Measurements from ENCODE around the gene GRIK5. TPM values are rescaled to one million over a fixed set of nuclear protein-coding genes. Genes with fewer than 3 reads are reported as not detected.
A peak's percentile ranks its signal among the peaks of the same experiment; 100 is the strongest.

Gene GRIK5
- total and polyA plus RNA-seq, 9 donors: 1.3 to 5.8 (median 3.2) TPM

- H3K9me3 ChIP-seq (replicated peaks; ENCODE audit: control insufficient read depth, low read depth, low read length): no peaks in the 10 kb centered on the region
- no peak overlapping the region for H3K4me3 ChIP-seq (ENCODE audit: low read length)
- 57% methylated on average over 5 of the region's 8 CpGs for WGBS (ENCODE audit: insufficient coverage)
- no peaks in the 10 kb centered on the region for H3K4me1 ChIP-seq (ENCODE audit: control insufficient read depth, insufficient read depth, low read length)
- no peak overlapping the region for H3K27ac ChIP-seq (ENCODE audit: low read length)
- no peak for DNase-seq
- H3K36me3 ChIP-seq (ENCODE audit: control insufficient read depth, insufficient read depth, low read length): no peaks in the 10 kb centered on the region
- no peaks in the 10 kb centered on the region for H3K27me3 ChIP-seq (ENCODE audit: control insufficient read depth, insufficient read depth, low read length)
Measured at GRCh38 chr19:41974652-41975051, 95.4 kb downstream of the GRIK5 start.

- Histone ChIP-seq H3K27ac (ENCODE audit: low read length) (no peak overlapping the region), H3K27me3 (ENCODE audit: control insufficient read depth, insufficient read depth, low read length) (peaks cover 3% of the 10 kb centered on the region), H3K4me1 (ENCODE audit: control insufficient read depth, insufficient read depth, low read length) (no peaks in the 10 kb centered on the region), H3K9me3 (replicated peaks; ENCODE audit: control insufficient read depth, low read depth, low read length) (no peaks in the 10 kb centered on the region), H3K36me3 (ENCODE audit: control insufficient read depth, insufficient read depth, low read length) (no peaks in the 10 kb centered on the region), H3K4me3 (ENCODE audit: low read length) (no peak overlapping the region)
- no peak for DNase-seq
- 79% methylated on average over 4 of the region's 11 CpGs for WGBS (ENCODE audit: insufficient coverage)
Measured at GRCh38 chr19:41971363-41971762, 98.6 kb downstream of the GRIK5 start.

DNA sequence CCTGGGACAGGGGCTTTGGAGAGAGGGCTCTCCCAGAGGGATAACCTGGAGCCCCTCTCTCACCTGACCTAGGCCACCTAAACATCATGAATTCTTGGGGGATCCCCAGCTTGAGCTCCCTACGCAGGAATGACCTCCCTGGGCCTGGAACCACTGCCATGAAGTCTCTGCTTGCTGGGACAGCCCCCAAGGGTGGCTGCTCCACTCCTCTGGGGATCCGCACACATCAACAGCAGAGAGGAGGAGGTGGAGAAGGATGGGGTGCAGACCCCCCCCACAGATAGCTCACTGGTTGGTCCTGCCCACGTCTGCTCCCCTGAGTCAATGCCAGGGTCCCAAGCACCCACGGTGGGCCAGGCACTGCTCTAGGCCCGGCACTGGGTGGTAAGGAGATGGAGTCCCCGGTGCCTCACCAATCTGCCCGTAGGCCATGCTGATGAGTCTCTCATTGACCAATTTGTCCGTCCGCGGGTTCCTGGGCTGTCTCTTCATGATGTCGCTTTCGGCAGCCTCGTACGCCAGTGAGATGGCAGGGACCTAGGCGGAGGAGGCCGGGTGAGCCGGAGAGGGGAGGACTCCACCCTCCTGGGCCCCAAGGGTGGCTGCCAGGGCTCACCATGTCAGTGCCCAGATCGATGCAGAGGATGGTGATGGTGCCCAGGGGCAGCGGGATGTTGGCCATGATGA is 100.1 kb downstream of the GRIK5 start:
- Histone ChIP-seq H3K27me3 (ENCODE audit: control insufficient read depth, insufficient read depth, low read length) (peaks cover 3% of the 10 kb centered on the region), H3K4me3 (ENCODE audit: low read length) (no peak overlapping the region), H3K4me1 (ENCODE audit: control insufficient read depth, insufficient read depth, low read length) (no peaks in the 10 kb centered on the region), H3K36me3 (ENCODE audit: control insufficient read depth, insufficient read depth, low read length) (no peaks in the 10 kb centered on the region), H3K27ac (ENCODE audit: low read length) (no peak overlapping the region), H3K9me3 (replicated peaks; ENCODE audit: control insufficient read depth, low read depth, low read length) (no peaks in the 10 kb centered on the region)
- 90% methylated on average over 18 of the region's 19 CpGs for WGBS (ENCODE audit: insufficient coverage)
- no peak for DNase-seq

GRCh38 chr19:41968751-41969595 is 101.0 kb downstream of the GRIK5 start:
- 71% methylated on average over 18 of the region's 28 CpGs for WGBS (ENCODE audit: insufficient coverage)
- no peak overlapping the region for H3K4me3 ChIP-seq (ENCODE audit: low read length)
- H3K27me3 ChIP-seq (ENCODE audit: control insufficient read depth, insufficient read depth, low read length): peaks cover 3% of the 10 kb centered on the region
- no peak for DNase-seq
- no peaks in the 10 kb centered on the region for H3K4me1 ChIP-seq (ENCODE audit: control insufficient read depth, insufficient read depth, low read length)
- H3K9me3 ChIP-seq (replicated peaks; ENCODE audit: control insufficient read depth, low read depth, low read length): no peaks in the 10 kb centered on the region
- H3K27ac ChIP-seq (ENCODE audit: low read length): no peak overlapping the region
- H3K36me3 ChIP-seq (ENCODE audit: control insufficient read depth, insufficient read depth, low read length): no peaks in the 10 kb centered on the region

GRCh38 chr19:41967054-41967783 is 102.8 kb downstream of the GRIK5 start:
- H3K27me3 ChIP-seq (ENCODE audit: control insufficient read depth, insufficient read depth, low read length): peaks cover 3% of the 10 kb centered on the region
- WGBS (ENCODE audit: insufficient coverage): 67% methylated on average over 26 of the region's 26 CpGs
- no peak for DNase-seq

GRCh38 chr19:41965106-41965505 is 104.9 kb downstream of the GRIK5 start:
- peaks cover 3% of the 10 kb centered on the region for H3K27me3 ChIP-seq (ENCODE audit: control insufficient read depth, insufficient read depth, low read length)
- H3K9me3 ChIP-seq (replicated peaks; ENCODE audit: control insufficient read depth, low read depth, low read length): no peaks in the 10 kb centered on the region
- no peak overlapping the region for H3K4me3 ChIP-seq (ENCODE audit: low read length)
- no peak overlapping the region for H3K27ac ChIP-seq (ENCODE audit: low read length)
- WGBS (ENCODE audit: insufficient coverage): 52% methylated on average over 5 of the region's 5 CpGs
- DNase-seq: no peak
- H3K4me1 ChIP-seq (ENCODE audit: control insufficient read depth, insufficient read depth, low read length): no peaks in the 10 kb centered on the region
- H3K36me3 ChIP-seq (ENCODE audit: control insufficient read depth, insufficient read depth, low read length): no peaks in the 10 kb centered on the region

More at GRCh38 chr19:41967054-41967783, 102.8 kb downstream of the GRIK5 start:
- H3K9me3 ChIP-seq (replicated peaks; ENCODE audit: control insufficient read depth, low read depth, low read length): no peaks in the 10 kb centered on the region
- no peak overlapping the region for H3K4me3 ChIP-seq (ENCODE audit: low read length)
- H3K4me1 ChIP-seq (ENCODE audit: control insufficient read depth, insufficient read depth, low read length): no peaks in the 10 kb centered on the region
- H3K36me3 ChIP-seq (ENCODE audit: control insufficient read depth, insufficient read depth, low read length): no peaks in the 10 kb centered on the region
- H3K27ac ChIP-seq (ENCODE audit: low read length): no peak overlapping the region

- Histone ChIP-seq H3K27ac (ENCODE audit: low read length) (no peak overlapping the region), H3K36me3 (ENCODE audit: control insufficient read depth, insufficient read depth, low read length) (peaks cover 2% of the 10 kb centered on the region), H3K27me3 (ENCODE audit: control insufficient read depth, insufficient read depth, low read length) (no peaks in the 10 kb centered on the region), H3K9me3 (replicated peaks; ENCODE audit: control insufficient read depth, low read depth, low read length) (no peaks in the 10 kb centered on the region), H3K4me1 (ENCODE audit: control insufficient read depth, insufficient read depth, low read length) (peaks cover 20% of the 10 kb centered on the region), H3K4me3 (ENCODE audit: low read length) (no peak overlapping the region)
- 94% methylated on average over 2 of the region's 5 CpGs for WGBS (ENCODE audit: insufficient coverage)
- no peak for DNase-seq
Measured at GRCh38 chr19:41960973-41961372, 109.0 kb downstream of the GRIK5 start.

GRCh38 chr19:41959056-41960053 is 110.7 kb downstream of the GRIK5 start, which contains the start of gene RABAC1:
Gene RABAC1 (minus strand): TSS chr19:41959321. CDS start chr19:41959292, 29 bp downstream.
- peak within 1 kb of the TSS; percentile 97 for H3K4me3 ChIP-seq (ENCODE audit: low read length)

GRCh38 chr19:41958367-41959055 is 111.5 kb downstream of the GRIK5 start:
- Histone ChIP-seq H3K4me1 (ENCODE audit: control insufficient read depth, insufficient read depth, low read length) (peaks cover 20% of the 10 kb centered on the region), H3K27ac (ENCODE audit: low read length) (peak overlapping the region; percentile 95), H3K9me3 (replicated peaks; ENCODE audit: control insufficient read depth, low read depth, low read length) (no peaks in the 10 kb centered on the region), H3K4me3 (ENCODE audit: low read length) (peak overlapping the region; percentile 97), H3K36me3 (ENCODE audit: control insufficient read depth, insufficient read depth, low read length) (peaks cover 7% of the 10 kb centered on the region), H3K27me3 (ENCODE audit: control insufficient read depth, insufficient read depth, low read length) (no peaks in the 10 kb centered on the region)
- WGBS (ENCODE audit: insufficient coverage): under 1% methylated on average over 35 of the region's 43 CpGs
- DNase-seq: peak; percentile 91

More at GRCh38 chr19:41959056-41960053, 110.7 kb downstream of the GRIK5 start, which contains the start of gene RABAC1:
- under 1% methylated on average over 41 of the region's 46 CpGs for WGBS (ENCODE audit: insufficient coverage)
- DNase-seq: peak; percentile 98
- peaks cover 20% of the 10 kb centered on the region for H3K4me1 ChIP-seq (ENCODE audit: control insufficient read depth, insufficient read depth, low read length)
- no peaks in the 10 kb centered on the region for H3K27me3 ChIP-seq (ENCODE audit: control insufficient read depth, insufficient read depth, low read length)
- no peaks in the 10 kb centered on the region for H3K9me3 ChIP-seq (replicated peaks; ENCODE audit: control insufficient read depth, low read depth, low read length)
- H3K36me3 ChIP-seq (ENCODE audit: control insufficient read depth, insufficient read depth, low read length): peaks cover 7% of the 10 kb centered on the region
- H3K27ac ChIP-seq (ENCODE audit: low read length): peak within 1 kb of the TSS; percentile 95

Measured in muscle of leg (tissue), 11 donors.